SW 1271 (cell line): ENCODE data around the gene NPSR1.
"Not testable (repeated sequence)": the region's sequence is repeated elsewhere in the genome, so short reads cannot be mapped to it uniquely, and the experiment has no call there.

Source experiments
- DNase-seq, 2 experiments: peaks; one replicate each; lab custom pipeline; 2025; lab: John Stamatoyannopoulos, UW

NPSR1 gene

DNA sequence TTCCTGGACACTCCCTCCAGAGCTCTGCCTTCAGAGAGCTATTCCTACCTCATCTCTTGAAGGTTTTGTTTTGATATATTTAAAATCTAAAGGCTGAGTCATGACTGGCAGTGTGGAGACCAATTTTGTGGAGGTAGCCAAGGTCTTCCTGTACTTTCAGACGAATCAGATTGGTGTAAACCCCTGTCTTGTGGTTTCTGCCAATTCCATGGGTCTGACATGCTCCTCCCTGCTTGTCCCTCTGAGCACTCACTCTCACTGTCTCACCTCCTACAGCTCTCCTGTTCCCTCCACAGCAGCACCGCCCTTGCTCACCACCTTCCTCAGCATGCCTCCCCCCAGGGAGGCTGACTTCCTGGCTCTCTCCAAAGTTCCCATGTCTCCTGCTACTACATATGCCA lies 179.8 kb downstream of the NPSR1 start:
- DNase-seq, result no peak

DNA sequence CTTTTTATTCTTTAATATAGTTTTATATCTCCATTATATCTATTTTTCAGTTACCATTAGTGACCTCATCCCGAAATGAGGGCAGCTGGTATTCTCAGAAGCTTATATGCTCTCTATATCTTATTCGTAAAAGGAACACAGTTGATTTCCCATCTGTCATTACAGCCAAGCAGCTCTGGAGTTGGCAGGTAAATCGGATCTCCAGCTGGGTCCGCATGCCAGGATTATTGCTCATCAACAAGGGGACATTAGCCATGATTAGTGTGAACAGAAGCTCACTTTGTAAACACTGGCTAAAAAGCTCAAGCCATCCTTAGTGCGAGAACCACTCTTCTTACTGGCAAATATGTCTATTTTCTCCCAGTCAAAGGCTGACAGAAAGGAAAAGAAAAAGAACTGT lies 180.3 kb downstream of the NPSR1 start:
- DNase-seq, result no peak

DNA sequence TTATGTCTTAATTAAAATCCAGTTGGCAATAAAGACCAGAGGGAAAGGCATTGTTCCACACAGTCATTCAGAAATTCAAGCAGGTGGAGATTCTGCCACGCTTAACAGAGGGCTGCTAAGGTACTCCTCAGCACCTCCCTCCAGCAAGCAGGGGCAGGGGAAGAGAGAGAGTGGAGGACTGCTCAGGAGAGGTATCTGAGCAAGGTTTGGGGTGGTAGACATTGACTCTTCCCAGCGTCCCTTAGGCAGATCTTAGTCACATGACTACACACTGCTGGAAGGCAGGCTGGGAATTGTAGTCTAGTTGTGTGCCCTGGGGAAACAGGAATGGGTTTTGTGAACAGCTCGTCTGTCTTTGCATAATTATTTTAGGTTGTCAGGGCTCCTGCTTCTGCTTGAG lies 181.6 kb downstream of the NPSR1 start:
- no peak for DNase-seq

DNA sequence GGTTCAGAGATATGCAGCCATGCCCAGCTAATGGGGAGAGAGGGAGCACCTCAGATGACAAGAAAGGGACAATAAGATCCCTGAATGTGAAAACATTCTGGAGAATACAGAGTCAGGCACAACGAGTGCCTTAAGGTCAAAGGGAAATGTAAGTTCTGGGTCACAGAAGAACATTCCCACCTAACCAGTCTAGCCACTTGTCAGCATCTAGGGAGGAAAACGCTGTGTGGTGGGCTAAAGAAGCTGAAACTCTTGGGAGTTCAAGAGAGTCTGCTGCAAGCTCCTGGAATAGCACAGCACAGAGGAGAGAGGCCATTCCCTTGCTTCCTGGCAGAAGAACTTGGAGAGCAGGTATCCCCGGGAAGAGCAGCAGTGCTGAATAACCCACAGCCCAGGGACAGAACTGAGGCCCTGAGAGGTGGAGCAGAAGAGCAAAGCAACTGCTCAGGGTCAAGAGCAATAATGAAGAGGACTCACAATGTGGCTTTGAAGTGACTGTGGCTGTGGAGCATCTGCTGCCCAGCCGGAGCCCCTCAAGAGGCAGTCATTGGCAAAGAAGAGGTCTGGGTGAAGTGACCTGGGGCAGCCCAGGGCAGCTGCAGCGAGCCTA lies 182.3 kb downstream of the NPSR1 start:
- DNase-seq, result no peak

DNA sequence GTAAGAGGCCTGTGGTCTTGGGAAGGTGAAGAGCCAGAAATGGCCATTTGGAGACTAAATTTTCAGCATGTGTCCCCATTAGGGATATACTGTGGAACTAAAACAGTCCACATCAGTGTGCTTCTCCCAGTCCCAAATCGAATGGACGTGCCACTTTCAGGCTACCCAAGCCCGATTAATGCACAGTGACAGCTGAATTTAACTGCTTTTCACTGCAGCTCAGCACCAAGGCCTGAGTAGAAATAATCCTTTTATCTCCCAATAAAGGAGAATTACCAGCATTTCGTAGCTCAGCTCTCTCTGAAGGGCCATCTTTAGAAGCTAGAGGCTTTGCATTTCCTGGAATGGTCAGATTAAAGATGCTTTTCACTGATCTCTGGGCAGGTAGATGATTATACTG lies 183.3 kb downstream of the NPSR1 start:
- DNase-seq, result no peak

DNA sequence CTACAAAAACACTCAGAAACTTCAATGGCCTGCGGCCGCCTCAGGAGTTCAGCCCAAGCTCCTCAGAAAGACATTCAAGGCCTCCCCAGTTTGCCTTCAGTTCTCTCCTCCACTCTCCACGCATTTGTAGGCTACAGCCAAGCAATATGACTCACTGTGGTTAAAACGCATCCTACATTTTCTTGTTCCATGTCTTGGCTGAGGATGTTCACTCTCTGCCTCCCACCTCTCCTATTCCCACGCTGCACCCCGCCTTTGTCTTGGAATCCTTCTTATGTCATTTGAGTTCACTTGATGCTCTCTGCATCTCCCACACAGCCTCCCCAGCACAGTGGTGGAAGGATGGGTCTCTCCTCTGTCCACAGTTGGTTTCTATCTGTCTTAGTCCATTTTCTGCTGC lies 184.8 kb downstream of the NPSR1 start:
- DNase-seq, result no peak

DNA sequence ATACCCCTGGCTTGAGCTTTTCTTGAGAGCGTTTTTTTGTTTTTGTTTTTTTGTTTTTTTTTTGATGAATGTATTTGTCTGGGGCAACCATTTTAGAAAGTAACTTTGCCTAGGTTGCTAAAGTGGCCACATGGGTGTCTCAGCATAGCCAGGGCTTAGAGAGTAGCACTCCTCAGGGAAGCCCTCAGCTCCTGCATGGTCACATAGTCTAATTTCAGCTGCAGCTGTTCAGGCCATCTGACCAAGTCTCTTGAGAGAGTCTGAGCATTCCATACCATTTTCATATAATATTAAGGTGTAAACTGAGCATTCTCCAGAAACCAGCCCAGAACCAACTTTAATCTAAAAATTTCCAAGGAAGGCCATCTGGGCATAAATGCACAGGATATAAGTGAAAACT lies 186.4 kb downstream of the NPSR1 start:
- no peak for DNase-seq

DNA sequence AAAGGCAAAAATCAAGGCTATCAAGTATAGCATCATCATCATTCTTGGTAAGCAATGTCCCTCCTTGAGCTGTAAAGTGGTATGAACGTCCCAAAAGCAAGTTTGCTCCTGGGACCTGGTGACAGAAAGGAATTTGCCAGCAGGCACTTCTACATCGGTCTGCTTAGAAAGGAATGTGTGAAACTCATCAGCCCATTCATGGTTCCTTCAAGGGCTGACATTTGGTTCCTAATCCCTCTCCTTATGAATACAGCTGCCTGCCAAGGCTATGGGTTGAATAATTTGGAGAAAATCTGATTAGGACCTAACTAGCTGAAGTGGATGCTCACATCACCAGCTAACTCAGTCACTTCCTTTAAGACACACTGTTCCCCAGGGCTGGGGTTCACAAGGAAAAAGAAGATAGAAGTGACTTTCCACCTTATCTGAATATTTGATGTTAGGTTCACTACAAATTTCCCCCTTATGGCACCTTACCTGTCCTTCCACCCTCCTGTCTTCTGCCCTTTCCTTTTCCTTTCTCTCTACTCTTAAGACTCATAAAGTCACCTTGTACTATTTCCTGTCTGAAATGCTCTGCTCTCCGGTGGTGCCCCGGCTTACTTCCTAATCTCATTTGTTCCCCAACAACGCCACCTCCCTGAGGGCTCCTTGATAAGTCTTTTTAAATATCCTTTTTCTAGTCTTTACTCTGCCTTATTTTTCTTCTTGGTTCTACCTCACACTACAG lies 187.1 kb downstream of the NPSR1 start:
- DNase-seq, result no peak

DNA sequence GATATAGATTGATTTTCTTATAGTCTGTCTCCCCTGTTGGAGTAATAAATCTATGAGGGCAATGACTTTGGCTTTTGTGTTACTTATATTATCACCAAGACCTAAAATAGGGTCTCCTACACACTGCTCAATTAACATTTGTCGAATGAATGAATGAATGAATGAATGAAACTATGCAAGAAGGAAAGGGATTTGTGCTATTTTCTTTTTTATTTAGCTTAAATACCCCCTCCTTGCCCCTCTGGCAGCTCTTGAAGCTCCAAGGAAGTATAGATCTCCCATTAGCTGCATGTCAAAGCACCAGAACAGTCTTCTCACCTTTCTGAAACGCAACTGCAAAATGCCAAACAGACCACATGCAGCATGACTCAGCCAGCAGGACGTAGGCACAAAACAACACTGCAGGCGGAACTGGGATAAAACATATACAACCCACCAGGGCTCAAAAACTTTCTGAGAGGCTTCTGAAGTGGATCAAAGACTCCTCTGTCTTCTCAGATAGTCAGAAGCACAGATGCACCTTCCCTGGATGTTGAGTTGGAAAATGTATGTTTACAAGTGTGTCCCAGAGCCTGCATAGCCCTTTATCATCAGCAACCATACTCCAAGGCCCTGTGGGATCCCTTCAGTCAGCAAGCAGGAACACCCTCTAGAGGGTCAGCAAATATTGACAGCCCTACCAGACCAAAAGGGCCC lies 187.8 kb downstream of the NPSR1 start:
- no peak for DNase-seq

DNA sequence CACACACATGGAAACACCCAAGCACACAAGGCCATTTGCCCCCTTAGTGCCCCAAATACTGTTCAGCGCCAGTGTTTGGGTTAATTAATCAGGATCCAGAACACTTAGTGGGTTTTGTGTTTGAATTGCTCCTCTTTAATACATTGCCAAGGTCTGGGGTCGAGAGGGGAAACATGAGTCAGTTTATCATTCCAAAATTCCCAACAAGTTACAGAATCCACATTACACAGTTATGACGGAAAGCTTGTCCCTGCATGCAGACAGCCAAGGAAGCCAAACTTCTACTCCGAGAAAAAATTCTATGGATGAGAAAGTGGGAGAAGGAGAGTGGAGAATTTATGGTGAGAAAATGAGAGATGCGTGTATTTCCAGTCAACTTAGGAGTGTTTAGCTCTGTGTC lies 189.0 kb downstream of the NPSR1 start:
- no peak for DNase-seq

DNA sequence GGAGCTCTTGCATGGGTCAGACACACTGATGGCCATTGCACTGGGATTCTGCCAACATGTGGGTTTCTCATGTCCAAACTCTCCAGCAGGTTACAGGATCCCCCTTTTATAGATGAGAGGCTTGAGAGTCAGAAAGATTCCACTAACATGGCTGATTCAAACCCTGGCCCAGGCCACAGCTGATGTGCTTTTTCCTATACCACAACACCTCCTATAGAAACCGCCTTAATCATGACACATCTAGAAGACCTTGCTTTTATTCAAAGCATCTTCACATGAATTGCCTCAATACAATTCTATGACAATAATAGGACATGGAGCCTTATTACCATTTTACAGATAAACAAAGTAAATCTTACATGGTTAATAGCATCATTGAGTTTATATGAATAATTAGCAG lies 190.7 kb downstream of the NPSR1 start:
- no peak for DNase-seq

DNA sequence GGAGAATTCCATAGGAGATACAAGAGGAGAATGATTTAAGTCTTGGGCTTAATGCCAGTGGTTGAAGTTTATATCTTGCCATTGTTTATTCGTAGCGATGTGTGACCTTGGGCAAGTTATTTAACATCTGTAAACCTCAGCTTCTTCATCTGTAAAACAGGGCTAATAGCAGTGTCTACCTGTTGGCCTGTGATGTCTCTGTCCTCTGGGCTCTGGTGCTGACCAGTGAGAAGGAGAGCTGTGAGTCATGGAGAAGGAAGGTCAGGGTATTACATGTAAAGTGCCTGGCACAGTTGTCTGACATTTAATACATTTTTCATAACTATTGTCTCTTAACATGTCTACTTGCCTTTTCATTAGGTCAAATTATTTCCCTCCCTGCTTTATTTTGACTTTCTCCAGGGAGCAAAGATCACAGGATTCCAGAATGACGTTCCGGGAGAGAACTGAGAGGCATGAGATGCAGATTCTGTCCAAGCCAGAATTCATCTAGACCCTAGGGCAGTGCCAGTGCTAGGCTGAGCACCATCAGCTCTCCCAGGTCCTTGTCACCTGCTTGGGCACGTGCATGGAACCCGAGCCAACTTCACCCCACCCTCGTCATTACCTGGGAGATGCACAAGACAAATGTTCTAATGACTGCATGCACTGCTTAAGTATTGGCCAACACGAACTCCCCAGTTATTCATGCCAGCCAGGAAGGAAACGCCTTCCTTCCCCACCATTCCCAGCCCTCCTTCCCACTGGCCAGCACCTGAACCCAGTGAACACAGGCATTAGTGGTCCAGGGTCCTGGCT lies 191.3 kb downstream of the NPSR1 start:
- DNase-seq, result no peak

DNA sequence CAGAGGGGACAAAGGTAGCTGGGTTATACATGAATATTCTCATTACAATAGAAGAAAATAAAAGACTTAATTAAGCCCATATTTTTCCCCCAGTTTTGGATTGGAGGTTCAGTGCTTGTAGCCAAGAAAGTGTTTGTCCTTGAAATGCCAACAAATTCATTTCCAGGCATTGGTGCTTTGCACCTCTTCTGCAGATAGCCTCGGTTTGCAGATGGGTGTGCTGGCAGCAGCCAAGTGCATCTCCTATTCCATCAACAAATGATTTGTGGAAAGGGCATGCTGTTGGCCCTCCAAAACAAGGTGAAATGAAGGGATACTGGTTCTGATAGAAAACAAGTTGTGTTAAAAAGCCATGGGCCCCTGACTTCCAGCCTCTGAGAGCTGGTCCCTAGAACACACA lies 192.0 kb downstream of the NPSR1 start:
- DNase-seq, result no peak

DNA sequence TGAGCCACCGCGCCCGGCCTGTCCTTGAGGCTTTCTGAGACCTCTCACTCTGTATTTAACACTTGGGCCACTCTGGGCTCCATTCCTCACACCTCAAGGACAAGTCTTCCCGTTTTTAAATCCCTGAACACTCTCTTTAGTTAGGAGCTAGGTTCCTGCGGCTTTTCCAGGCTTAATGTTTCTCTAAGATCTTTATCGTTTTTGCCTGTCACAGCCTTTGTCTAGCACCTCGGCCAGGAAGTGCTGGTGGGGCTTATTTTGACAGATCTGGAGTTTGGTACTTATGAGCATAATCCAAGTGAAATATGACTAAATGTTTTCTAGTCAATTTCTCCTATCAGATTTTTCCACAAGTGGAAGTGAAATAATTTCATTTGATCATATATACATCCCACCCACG lies 192.7 kb downstream of the NPSR1 start:
- no peak for DNase-seq

DNA sequence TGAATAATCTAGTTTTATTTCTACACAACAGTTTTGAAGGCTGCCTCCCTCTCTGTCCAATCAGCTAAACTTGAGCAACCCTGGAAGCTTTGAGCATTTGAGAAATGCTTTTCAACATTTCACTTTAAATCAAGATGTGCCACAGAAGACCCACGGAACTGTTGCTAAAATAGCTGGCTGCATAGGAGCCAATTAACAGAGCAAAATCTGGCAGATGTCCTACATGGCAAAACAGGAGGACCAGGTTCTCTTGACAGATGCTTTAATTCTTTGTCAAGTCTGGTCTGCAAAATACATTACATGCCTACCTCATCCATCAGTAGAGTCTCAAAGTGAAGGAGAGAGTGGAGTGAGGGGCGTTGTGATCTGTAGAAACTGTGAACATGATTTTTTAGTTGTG lies 193.4 kb downstream of the NPSR1 start:
- no peak for DNase-seq

DNA sequence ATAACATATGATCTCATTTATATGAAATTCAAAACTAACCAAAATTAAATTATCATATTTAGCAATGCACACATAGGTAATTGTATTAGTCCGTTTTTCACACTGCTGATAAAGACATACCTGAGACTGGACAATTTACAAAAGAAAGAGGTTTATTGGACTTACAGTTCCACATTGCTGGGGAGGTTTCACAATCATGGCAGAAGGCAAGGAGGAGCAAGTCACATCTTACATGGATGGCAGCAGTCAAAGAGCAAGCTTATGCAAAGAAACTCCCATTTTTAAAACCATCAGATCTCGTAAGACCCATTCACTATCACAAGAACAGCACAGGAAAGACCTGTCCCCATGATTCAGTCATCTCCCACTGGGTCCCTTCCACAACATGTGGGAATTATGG lies 200.4 kb downstream of the NPSR1 start:
- DNase-seq, result not testable (repeated sequence)

DNA sequence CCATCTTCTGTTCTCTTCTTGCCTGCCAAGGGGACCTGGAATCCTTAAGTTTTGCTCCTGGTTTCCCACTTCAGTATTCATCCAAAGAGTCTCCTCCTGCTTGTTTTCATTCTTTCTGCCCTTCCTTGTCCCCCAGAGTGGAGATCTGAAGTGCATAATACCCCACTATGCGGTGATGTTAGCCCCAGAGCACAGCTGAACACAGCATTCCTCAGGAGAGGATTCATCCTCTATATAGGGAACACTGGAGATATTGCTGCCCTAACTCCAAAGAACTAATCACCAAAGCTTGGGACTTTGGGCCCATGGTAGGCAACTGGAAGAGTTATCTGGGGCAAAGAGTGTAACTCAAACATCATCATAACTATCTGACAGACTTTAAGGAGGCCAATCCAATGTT lies 201.3 kb downstream of the NPSR1 start:
- not testable (repeated sequence) for DNase-seq

DNA sequence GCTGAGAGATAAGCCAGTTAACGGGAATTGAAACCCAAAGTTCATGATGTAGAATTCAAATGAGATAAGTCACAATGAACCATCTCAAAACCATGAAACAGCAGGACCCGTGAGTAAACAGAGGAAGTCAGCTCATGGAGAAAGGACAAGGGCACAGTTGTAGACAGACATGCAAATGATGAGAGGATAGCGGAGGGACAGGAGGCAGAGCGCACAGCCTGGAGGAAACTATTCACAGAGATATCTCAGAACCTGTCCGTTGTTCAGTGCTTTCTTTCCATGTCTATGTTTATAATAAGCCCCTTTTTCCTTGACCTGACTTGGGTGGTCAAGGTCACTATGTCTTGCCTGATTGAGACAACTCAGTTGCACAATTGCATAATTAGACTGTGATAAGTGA lies 208.2 kb downstream of the NPSR1 start:
- not testable (repeated sequence) for DNase-seq

DNA sequence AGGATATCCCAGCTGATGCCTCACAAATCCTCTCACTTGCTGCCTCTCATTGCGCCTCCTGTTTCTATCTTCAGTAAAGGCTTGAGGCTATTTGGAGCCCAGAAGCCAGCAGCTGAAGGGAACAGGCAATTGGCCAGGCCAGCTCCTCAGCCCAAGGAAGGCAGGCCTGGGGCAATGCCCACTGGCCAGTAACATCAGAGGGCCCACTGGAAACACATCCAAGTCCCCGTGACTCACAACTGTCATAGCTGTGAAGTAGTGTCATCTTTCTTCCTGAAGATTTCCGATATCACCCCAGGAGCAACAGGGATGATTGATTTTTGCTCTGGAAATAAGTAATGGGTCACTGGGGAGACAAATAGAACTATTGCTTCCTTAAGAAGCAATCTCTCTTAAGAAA lies 209.3 kb downstream of the NPSR1 start:
- not testable (repeated sequence) for DNase-seq

DNA sequence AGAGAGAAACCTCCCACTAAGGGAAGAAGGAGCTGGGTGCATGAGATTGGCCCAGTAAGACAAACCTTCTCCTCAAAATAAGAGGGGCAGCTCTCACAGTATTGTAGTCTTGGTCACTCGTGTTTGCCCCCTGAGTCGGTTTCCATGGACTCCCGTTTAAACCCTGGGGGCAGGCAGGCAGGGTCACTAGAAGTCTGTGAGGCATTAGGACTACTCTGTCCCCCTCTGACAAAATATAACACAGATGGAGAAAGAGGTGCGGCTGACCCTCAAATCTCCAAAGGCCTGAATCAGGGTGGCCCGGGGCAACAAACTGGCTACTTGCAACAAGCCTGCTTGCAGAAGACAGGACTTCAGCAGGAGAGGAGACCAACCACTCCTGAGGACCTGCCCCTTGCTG lies 210.6 kb downstream of the NPSR1 start:
- DNase-seq, result not testable (repeated sequence)

DNA sequence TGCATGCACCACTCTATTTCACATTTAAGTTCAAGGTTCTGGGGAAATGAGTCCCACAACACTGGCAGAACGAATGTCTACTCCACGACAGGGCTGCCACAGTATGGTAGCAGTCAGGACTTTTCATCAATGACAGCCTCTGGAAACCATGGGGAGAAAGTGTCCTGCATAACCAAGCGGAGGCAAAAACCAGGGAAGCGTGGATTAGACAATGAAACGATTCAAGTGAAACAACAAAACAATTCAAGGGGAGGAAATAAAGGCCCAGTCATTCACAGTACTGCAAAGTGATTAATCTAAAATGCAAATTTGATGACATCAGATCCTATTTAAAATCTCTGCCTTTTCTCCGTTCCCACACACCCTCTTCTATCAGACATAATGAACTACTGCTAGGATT lies 211.0 kb downstream of the NPSR1 start:
- no peak for DNase-seq

DNA sequence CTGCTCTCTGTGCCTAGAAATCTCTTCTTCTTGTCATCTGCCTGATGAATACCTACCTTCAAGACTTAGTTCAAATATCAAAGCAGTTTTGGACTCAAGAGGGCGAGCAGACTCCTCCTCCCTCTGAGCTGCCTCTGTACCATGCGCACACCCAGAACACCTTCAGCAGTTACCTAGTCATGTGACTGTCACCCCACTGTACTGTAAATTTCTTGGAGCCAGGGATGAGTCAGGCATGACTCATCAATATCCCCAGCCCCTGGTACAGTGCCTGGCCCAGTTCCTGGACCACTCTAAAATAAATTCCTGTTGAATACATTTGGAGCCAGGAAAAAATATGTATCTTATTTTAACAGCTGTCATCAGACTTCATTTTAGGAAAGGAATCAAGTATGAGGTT lies 212.0 kb downstream of the NPSR1 start:
- DNase-seq, result not testable (repeated sequence)

DNA sequence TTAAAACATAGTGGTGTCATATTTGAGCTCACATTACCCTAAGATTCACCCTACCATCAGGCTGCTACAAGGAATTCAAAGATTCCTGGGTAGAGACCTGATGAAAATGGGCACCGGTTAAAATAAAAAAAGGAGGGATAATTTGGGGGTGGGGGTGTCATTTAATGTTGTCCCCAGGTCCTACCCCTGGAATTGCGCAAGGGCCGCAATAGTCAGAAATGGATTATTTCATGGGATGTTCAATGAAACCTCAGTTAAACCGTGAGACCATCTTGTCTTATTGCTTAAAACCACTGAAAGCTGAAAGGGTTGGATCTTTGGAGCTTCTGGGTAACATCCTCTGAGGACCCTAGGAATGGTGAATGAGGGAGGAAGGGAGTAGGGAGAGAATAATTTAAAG lies 216.3 kb downstream of the NPSR1 start:
- not testable (repeated sequence) for DNase-seq
